ENCODE results near the gene UTS2B. TPM values are rescaled to one million over a fixed set of nuclear protein-coding genes. Genes with fewer than 3 reads are reported as not detected.

The UTS2B gene
- total and polyA plus RNA-seq, 4 donors, result 0.10 to 0.76 TPM; not detected in 2

- Histone ChIP-seq H3K36me3 (ENCODE audit: control insufficient read depth in 4 of 4, insufficient read depth in 3 of 4, low read depth in 1 of 4, low read length in 3 of 4) (no peaks in the 10 kb centered on the region), H3K9ac (ENCODE audit: low read depth in 1 of 2, low read length in 2 of 2) (no peak overlapping the region), H3K27ac (ENCODE audit: low read depth in 1 of 2, low read length in 2 of 2) (no peak overlapping the region), H3K27me3 (ENCODE audit: control insufficient read depth in 4 of 4, insufficient read depth in 4 of 4, low read length in 3 of 4) (no peaks in the 10 kb centered on the region), H3K4me3 (ENCODE audit: low read depth in 1 of 3, low read length in 3 of 3) (no peak overlapping the region), H3K9me3 (ENCODE audit: control insufficient read depth in 4 of 4, low read length in 3 of 4) (no peaks in the 10 kb centered on the region), H3K4me1 (ENCODE audit: control insufficient read depth in 4 of 4, insufficient read depth in 4 of 4, low read length in 3 of 4) (no peaks in the 10 kb centered on the region)
- TF ChIP-seq RAD21 (IDR thresholded peaks at IDR 0.05), result no peak
- TF ChIP-seq TAF1 (conservative IDR thresholded peaks at IDR 0.05), result no peak
- TF ChIP-seq ZBTB33 (IDR thresholded peaks at IDR 0.05), result no peak
- TF ChIP-seq MAX (IDR thresholded peaks at IDR 0.05), result no peak
- no peak for TF ChIP-seq ATF3 (IDR thresholded peaks at IDR 0.05)
- no peak for TF ChIP-seq REST (IDR thresholded peaks at IDR 0.05)
- TF ChIP-seq HNF4G (IDR thresholded peaks at IDR 0.05), result no peak
- TF ChIP-seq HNF4A (conservative IDR thresholded peaks at IDR 0.05), result no peak
- no peak for TF ChIP-seq CTCF (IDR thresholded peaks at IDR 0.05; ENCODE audit: low read depth, low read length, missing input control)
- no peak for TF ChIP-seq JUND (IDR thresholded peaks at IDR 0.05)
- TF ChIP-seq YY1 (IDR thresholded peaks at IDR 0.05), result no peak
- TF ChIP-seq GABPA (IDR thresholded peaks at IDR 0.05 in 1 of 2, conservative IDR thresholded peaks at IDR 0.05 in 1 of 2), result no peak
- no peak for TF ChIP-seq NR2F2 (IDR thresholded peaks at IDR 0.05)
- TF ChIP-seq SP1 (IDR thresholded peaks at IDR 0.05), result no peak
- 85% methylated on average over 5 of the region's 5 CpGs for WGBS
- no peak for DNase-seq (ENCODE audit: low spot score)
These were observed 10.0 kb downstream of the UTS2B start for GRCh38 chr3:191320316-191320715.

GRCh38 chr3:191316876-191317603 is 13.3 kb downstream of the UTS2B start:
- no peak overlapping the region for H3K4me3 ChIP-seq (ENCODE audit: low read depth in 1 of 3, low read length in 3 of 3)
- H3K9me3 ChIP-seq (ENCODE audit: control insufficient read depth in 4 of 4, low read length in 3 of 4), result no peaks in the 10 kb centered on the region
- no peak overlapping the region for H3K27ac ChIP-seq (ENCODE audit: low read depth in 1 of 2, low read length in 2 of 2)
- TF ChIP-seq EGR1 (IDR thresholded peaks at IDR 0.05; ENCODE audit: low read depth in 2 of 2), result no peak
- TF ChIP-seq HNF4G (IDR thresholded peaks at IDR 0.05), result no peak
- H3K36me3 ChIP-seq (ENCODE audit: control insufficient read depth in 4 of 4, insufficient read depth in 3 of 4, low read depth in 1 of 4, low read length in 3 of 4), result no peaks in the 10 kb centered on the region
- H3K27me3 ChIP-seq (ENCODE audit: control insufficient read depth in 4 of 4, insufficient read depth in 4 of 4, low read length in 3 of 4), result no peaks in the 10 kb centered on the region
- no peak for DNase-seq (ENCODE audit: low spot score)
- peaks cover 0 to 8% (median 4%) of the 10 kb centered on the region in 4 donors for H3K4me1 ChIP-seq (ENCODE audit: control insufficient read depth in 4 of 4, insufficient read depth in 4 of 4, low read length in 3 of 4)
- no peak overlapping the region for H3K9ac ChIP-seq (ENCODE audit: low read depth in 1 of 2, low read length in 2 of 2)
- WGBS, result 97% methylated on average over 40 of the region's 40 CpGs

Data from liver (tissue), 9 donors.